IMR-90 (cell line): ENCODE results near the gene RCC1. TPM values are rescaled to one million over a fixed set of nuclear protein-coding genes. Genes with fewer than 3 reads are reported as not detected.

Source experiments
- ATAC-seq: fragments of 200-7000 bp; cut with Tn5 transposase; 2 replicates; pipeline ENCODE4 v1.9.1; 2020; ENCODE audit warnings: low read depth, mild to moderate bottlenecking, moderate library complexity
- BruUV-seq: library from RNA; stranded (reverse); fragments of 400-500 nt; replicated peaks from 2 replicates; lab custom pipeline; 2021; lab: Mats Ljungman, UMichigan
- CTCF ChIA-PET: fragments of 300-600 bp; formaldehyde crosslinking; extraction: SDS; loops from one replicate; lab custom pipeline; 2021; ENCODE audit warnings: antibody characterized with exemption; lab: Yijun Ruan, JAX
- POLR2A ChIA-PET: fragments of 300-600 bp; sonication (Branson Sonifier 250); formaldehyde crosslinking; loops from one replicate; lab custom pipeline; 2022; ENCODE audit warnings: antibody characterized with exemption; ENCODE audit not compliant: unreplicated experiment; lab: Charles Lee
- DNase-seq: peaks from one replicate; pipeline ENCODE4 v3.0.0; 2013
- H2AFZ ChIP-seq: replicated peaks from 2 replicates; pipeline ENCODE3; 2013; ENCODE audit warnings: low read length, mild to moderate bottlenecking; ENCODE audit not compliant: poor library complexity
- H2AK5ac ChIP-seq: 2 replicates; pipeline ENCODE4 v1.6.1; 2013; ENCODE audit warnings: low read depth, low read length, inconsistent platforms
- H2AK9ac ChIP-seq: replicated peaks from 2 replicates; pipeline ENCODE3; 2013; ENCODE audit warnings: mild to moderate bottlenecking, low read depth, low read length, moderate library complexity; ENCODE audit not compliant: poor library complexity
- H2BK120ac ChIP-seq: 2 replicates; pipeline ENCODE4 v1.6.1; 2013; ENCODE audit warnings: low read depth, low read length, inconsistent platforms
- H2BK15ac ChIP-seq: 3 replicates; pipeline ENCODE4 v1.6.1; 2013; ENCODE audit warnings: low read depth, low read length, inconsistent platforms
- H2BK20ac ChIP-seq: 2 replicates; pipeline ENCODE4 v1.6.1; 2013; ENCODE audit warnings: low read depth, mild to moderate bottlenecking, inconsistent platforms, low read length, moderate library complexity
- H2BK5ac ChIP-seq: 2 replicates; pipeline ENCODE4 v1.6.1; 2013; ENCODE audit warnings: mild to moderate bottlenecking, low read depth, low read length, inconsistent platforms; ENCODE audit not compliant: poor library complexity, severe bottlenecking
- H3K14ac ChIP-seq: replicated peaks from 2 replicates; pipeline ENCODE4 v1.6.1; 2013; ENCODE audit warnings: low read depth, low read length, inconsistent platforms
- H3K18ac ChIP-seq: 2 replicates; pipeline ENCODE4 v1.6.1; 2013; ENCODE audit warnings: low read depth, low read length, control low read depth
- H3K23ac ChIP-seq: 2 replicates; pipeline ENCODE4 v1.6.1; 2013; ENCODE audit warnings: low read depth, low read length, inconsistent platforms
- H3K27ac ChIP-seq: 2 replicates; pipeline ENCODE4 v1.5.1; 2013; ENCODE audit warnings: mild to moderate bottlenecking, control low read depth, low read length; ENCODE audit not compliant: insufficient read depth
- H3K27me3 ChIP-seq: 2 replicates; pipeline ENCODE4 v1.6.1; 2013; ENCODE audit warnings: low read length; ENCODE audit not compliant: control insufficient read depth, insufficient read depth
- H3K36me3 ChIP-seq: 2 replicates; pipeline ENCODE4 v1.6.1; 2013; ENCODE audit warnings: low read length, mixed read lengths; ENCODE audit not compliant: control insufficient read depth, insufficient read depth
- H3K4ac ChIP-seq: 2 replicates; pipeline ENCODE4 v1.6.1; 2013; ENCODE audit warnings: low read depth, low read length, inconsistent platforms
- H3K4me1 ChIP-seq: 2 replicates; pipeline ENCODE4 v1.6.1; 2013; ENCODE audit warnings: low read length, mixed read lengths; ENCODE audit not compliant: control insufficient read depth, insufficient read depth
- H3K4me2 ChIP-seq: 2 replicates; pipeline ENCODE4 v1.6.1; 2013; ENCODE audit warnings: low read depth, mild to moderate bottlenecking, control low read depth, low read length, moderate library complexity
- H3K4me3 ChIP-seq: 2 replicates; pipeline ENCODE4 v1.5.1; 2013; ENCODE audit warnings: low read depth, mild to moderate bottlenecking, control low read depth, low read length, moderate library complexity; ENCODE audit not compliant: insufficient read depth
- H3K56ac ChIP-seq: 2 replicates; pipeline ENCODE4 v1.6.1; 2013; ENCODE audit warnings: low read length, inconsistent platforms; ENCODE audit not compliant: insufficient read depth; ENCODE audit errors: extremely low read depth
- H3K79me1 ChIP-seq, 2 experiments: 2 replicates each; pipeline ENCODE4 v1.6.1; 2013; ENCODE audit warnings: low read length in 2 of 2, inconsistent platforms in 1 of 2, low read depth in 1 of 2
- H3K9ac ChIP-seq: 2 replicates; pipeline ENCODE4 v1.6.1; 2013; ENCODE audit warnings: low read depth, low read length, control low read depth
- H3K9me1 ChIP-seq: 2 replicates; pipeline ENCODE4 v1.6.1; 2013; ENCODE audit warnings: low read length, inconsistent platforms; ENCODE audit not compliant: insufficient read depth
- H3K9me3 ChIP-seq: 2 replicates; pipeline ENCODE4 v1.6.1; 2013; ENCODE audit warnings: low read length; ENCODE audit not compliant: control insufficient read depth, insufficient read depth
- H4K20me1 ChIP-seq: 2 replicates; pipeline ENCODE4 v1.6.1; 2013; ENCODE audit warnings: low read length, inconsistent platforms; ENCODE audit not compliant: insufficient read depth
- H4K5ac ChIP-seq: 2 replicates; pipeline ENCODE4 v1.6.1; 2013; ENCODE audit warnings: mild to moderate bottlenecking, low read depth, low read length, control low read depth
- H4K8ac ChIP-seq, 2 experiments: 2 replicates each; pipeline ENCODE4 v1.6.1; 2013; ENCODE audit warnings: low read depth in 2 of 2, low read length in 2 of 2, control low read depth in 1 of 2, inconsistent platforms in 1 of 2
- H4K91ac ChIP-seq: 2 replicates; pipeline ENCODE4 v1.6.1; 2013; ENCODE audit warnings: low read depth, low read length, inconsistent platforms; ENCODE audit not compliant: insufficient read depth
- BHLHE40 ChIP-seq: fragments of 150-350 bp; IDR thresholded peaks from 2 replicates; pipeline ENCODE4 v1.6.1; 2016; ENCODE audit warnings: mild to moderate bottlenecking, low read depth, low read length
- CEBPB ChIP-seq: IDR thresholded peaks from 2 replicates; pipeline ENCODE4 v1.6.1; 2012; ENCODE audit warnings: low read depth, low read length, improper control_type of control experiment
- CTCF ChIP-seq: conservative IDR thresholded peaks from 2 replicates; pipeline ENCODE4 v1.5.1; 2012; ENCODE audit warnings: mild to moderate bottlenecking, low read depth, low read length, improper control_type of control experiment
- ELK1 ChIP-seq: fragments of 150-350 bp; IDR thresholded peaks from 2 replicates; pipeline ENCODE4 v1.6.1; 2016; ENCODE audit warnings: low read depth, mild to moderate bottlenecking, low read length, moderate library complexity, borderline replicate concordance
- MAZ ChIP-seq: IDR thresholded peaks from 2 replicates; pipeline ENCODE4 v1.6.1; 2012; ENCODE audit warnings: low read depth, mild to moderate bottlenecking, low read length, improper control_type of control experiment, moderate library complexity, borderline replicate concordance
- MXI1 ChIP-seq: IDR thresholded peaks from 2 replicates; pipeline ENCODE4 v1.6.1; 2012; ENCODE audit warnings: low read depth, mild to moderate bottlenecking, low read length, moderate library complexity, borderline replicate concordance
- RAD21 ChIP-seq: IDR thresholded peaks from 2 replicates; pipeline ENCODE4 v1.6.1; 2012; ENCODE audit warnings: low read length, improper control_type of control experiment
- RCOR1 ChIP-seq: IDR thresholded peaks from 2 replicates; pipeline ENCODE4 v1.6.1; 2012; ENCODE audit warnings: mild to moderate bottlenecking, low read length, improper control_type of control experiment; ENCODE audit not compliant: insufficient replicate concordance
- WGBS, 2 experiments: methylation state at CpG; one replicate each; pipeline versions ENCODE4 v1.1.5 to v1.1.7; 2013; ENCODE audit warnings: missing lambda C conversion rate in 2 of 2; ENCODE audit not compliant: insufficient read length in 1 of 2; ENCODE audit errors: extremely low coverage in 2 of 2; 5-methylcytosine and 5-hydroxymethylcytosine counted together
- dilution Hi-C: fragments of 300-500 bp; cut with HindIII; formaldehyde crosslinking; loops from one replicate; pipeline ENCODE4 v1.14.3; 2018; ENCODE audit warnings: low sequenced_read_pairs; ENCODE audit not compliant: unreplicated experiment
- in situ Hi-C: fragments of 300-500 bp; cut with MboI; formaldehyde crosslinking; loops from 3 replicates; pipeline ENCODE4 v1.14.3; 2019; ENCODE audit warnings: low sequenced_read_pairs, inconsistent platforms, mixed read lengths
- intact Hi-C: fragments of 100-400 bp; cut with micrococcal nuclease; formaldehyde crosslinking; loops from 2 replicates; pipeline ENCODE4 v1.10.0; 2022
- polyA plus RNA-seq, 3 experiments: library from polyadenylated mRNA; depleted of rRNA; stranded (reverse); fragments of >200 nt; gene quantifications; 2 replicates each; pipeline ENCODE4 v1.2.3, GENCODE V29; 2012; ENCODE audit warnings: low replicate concordance in 1 of 3
- total RNA-seq: library from RNA; depleted of rRNA; stranded (reverse); fragments of >200 nt; gene quantifications from 2 replicates; pipeline ENCODE4 v1.2.3, GENCODE V29; 2012

RCC1 gene
- total and polyA plus RNA-seq, 2 of the 4 experiments (the other 2 are of a cell fraction) = 33.2 to 43.9 TPM

- intact Hi-C loops (no loop called here), dilution Hi-C loops (no loop called here), in situ Hi-C loops (no loop called here)
- Histone ChIP-seq H3K56ac (no peak overlapping the region), H2AFZ (no peak overlapping the region), H3K9me1 (no peaks in the 10 kb centered on the region), H3K9me3 (no peaks in the 10 kb centered on the region), H3K4me2 (no peak overlapping the region), H3K18ac (no peak overlapping the region), H3K23ac (no peak overlapping the region), H3K4ac (no peak overlapping the region), H3K27ac (no peak overlapping the region), H4K8ac (no peak overlapping the region), H3K79me1 (peaks cover 0 to 10% of the 10 kb centered on the region in 2 experiments; a peak in 3 of 4 replicates), H2BK5ac (no peak overlapping the region), H2BK120ac (no peak overlapping the region), H2AK5ac (no peak overlapping the region), H3K4me3 (no peak overlapping the region), H3K36me3 (no peaks in the 10 kb centered on the region; the same call in 1 of the 2 replicates), H3K9ac (no peak overlapping the region), H2BK20ac (no peak overlapping the region), H2BK15ac (no peak overlapping the region), H3K4me1 (no peaks in the 10 kb centered on the region), H4K20me1 (no peaks in the 10 kb centered on the region), H3K27me3 (no peaks in the 10 kb centered on the region), H4K5ac (no peak overlapping the region), H3K14ac (no peak overlapping the region), H2AK9ac (no peak overlapping the region), H4K91ac (no peak overlapping the region)
- TF ChIP-seq CTCF (no peak), MXI1 (no peak), RCOR1 (no peak), RAD21 (no peak), MAZ (no peak), ELK1 (no peak), CEBPB (no peak), BHLHE40 (no peak)
- DNase-seq (no peak), ATAC-seq (no peak)
- CTCF ChIA-PET = interaction anchor here (0.6 kb wide), 1 partner anchor 20 kb away, joined by 4 read pairs; no protein-coding TSS in a partner anchor
- BruUV-seq = no TSS peak
- POLR2A ChIA-PET = interaction anchor here (0.6 kb wide), 1 partner anchor 12 kb away, joined by 6 read pairs; no protein-coding TSS in a partner anchor
- WGBS, 2 experiments = 100% methylated on average over 1 of the region's 6 CpGs; no CpG with 5 or more reads in 1 of the 2 experiments
These were observed 45.5 kb downstream of the RCC1 start for GRCh38 chr1:28551381-28551780.
